Heart left ventricle (tissue), 16 donors: ENCODE measurements around the gene NMRK1. TPM values are rescaled to one million over a fixed set of nuclear protein-coding genes. Genes with fewer than 3 reads are reported as not detected.

Experiments
- ATAC-seq, 4 donors: fragments of 200-7000 bp; cut with Tn5 transposase; one replicate each; pipeline ENCODE4 v1.9.1; 2020 to 2022; ENCODE audit warnings: moderate library complexity in 4 of 4, mild to moderate bottlenecking in 3 of 4, moderate number of reproducible peaks in 1 of 4
- DNase-seq, 5 donors: peaks; one replicate each; pipeline ENCODE4 v3.0.0-alpha.2; 2020
- H3K27ac ChIP-seq, 12 donors: fragments of 200-600 bp; sonication (generic) in 4 of 12; one replicate each; pipeline versions ENCODE4 v1.5.0 to v1.8.0; 2016 to 2022; ENCODE audit warnings: mild to moderate bottlenecking in 2 of 12
- H3K27me3 ChIP-seq, 9 donors: fragments of 200-600 bp; sonication (generic) in 2 of 9; one replicate each; pipeline versions ENCODE4 v1.5.1 to v1.8.0; 2016 to 2022; ENCODE audit warnings: mild to moderate bottlenecking in 3 of 9
- H3K36me3 ChIP-seq, 9 donors: fragments of 200-600 bp; sonication (generic) in 2 of 9; one replicate each; pipeline versions ENCODE4 v1.5.0 to v1.8.0; 2018 to 2022; ENCODE audit warnings: mild to moderate bottlenecking in 2 of 9
- H3K4me1 ChIP-seq, 12 donors: fragments of 200-600 bp; sonication (generic) in 4 of 12; one replicate each; pipeline versions ENCODE4 v1.5.0 to v1.8.0; 2016 to 2022; ENCODE audit warnings: mild to moderate bottlenecking in 3 of 12
- H3K4me3 ChIP-seq, 12 donors: fragments of 200-600 bp; sonication (generic) in 4 of 12; one replicate each; pipeline versions ENCODE4 v1.5.0 to v1.8.0; 2017 to 2022; ENCODE audit warnings: mild to moderate bottlenecking in 9 of 12, moderate library complexity in 4 of 12
- H3K9me3 ChIP-seq, 12 donors: fragments of 200-600 bp; sonication (generic) in 4 of 12; one replicate each; pipeline versions ENCODE4 v1.5.0 to v1.8.0; 2016 to 2022; ENCODE audit warnings: mild to moderate bottlenecking in 1 of 12
- CTCF ChIP-seq, 12 donors: fragments of 200-600 bp; sonication (generic) in 4 of 12; IDR thresholded peaks; one replicate each; pipeline versions ENCODE4 v1.5.0 to v1.8.0; 2018 to 2022; ENCODE audit warnings: antibody characterized with exemption in 12 of 12, mild to moderate bottlenecking in 5 of 12
- POLR2A ChIP-seq, 2 donors: fragments of 450-650 bp; IDR thresholded peaks; one replicate each; pipeline ENCODE4 v1.6.1; 2017; ENCODE audit warnings: antibody characterized with exemption in 2 of 2, mild to moderate bottlenecking in 2 of 2, moderate library complexity in 2 of 2
- WGBS, 4 donors: extraction: QIAGEN DNeasy Blood & Tissue Kit in 2 of 4; methylation state at CpG; one replicate each; pipeline versions ENCODE4 v1.1.5 to v1.1.7; 2013 to 2018; 5-methylcytosine and 5-hydroxymethylcytosine counted together
- intact Hi-C, 10 donors: fragments of 100-400 bp; cut with DNase I; formaldehyde crosslinking; loops; one replicate each; pipeline versions ENCODE4 v1.11.1 to v1.14.2; 2022
- polyA plus RNA-seq, 2 donors: library from polyadenylated mRNA; stranded (reverse); fragments of 200-250 nt; gene quantifications; one replicate each; pipeline ENCODE4 v1.2.3, GENCODE V29; 2013
- total RNA-seq, 9 donors: library from RNA; depleted of rRNA in 2 of 9; stranded (reverse); fragments of >200 nt in 2 of 9; fragmentation: NEBNext Ultra II Directional in 3 of 9; extraction: Animal tissue kit (Norgen Biotek cat#: 25700) in 3 of 9; gene quantifications; one replicate each; pipeline versions ENCODE4 v1.1.0 to v1.2.4, GENCODE V29; 2016 to 2023
- donor health status: ischemic (EF 13 %, LVEDD 7.1; RV severe dilation, severe dysfunction).
- donor health status: healthy with polysubstance abuse.
- donor health status: DM: no; HTN: yes; CAD: no.
- donor health status: DM: no; HTN: no; CAD: no.
- donor health status: ischemic (EF 25% LVEDD 6.9; RV normal size, moderate dysfunction).
- donor health status: ischemic (EF 25% LVEDD 5.7; RV mildly dilated, moderate dysfunction).
- donor health status: healthy.
- donor health status: DM: yes; HTN: yes; CAD: no.
- donor health status: ischemic (EF 35%, LVEDD 5.7; RV mildly dilated, moderate dysfunction).
- donor health status: nonischemic (EF 11% LVEDD 7.7; RV severe dilation, severe dysfunction).
- donor health status: DM: yes; HTN: yes; CAD: no.
- donor health status: PGD.
- donor health status: ischemic (EF 29% LVEDD 5.4; RV normal size, mild dysfunction).
- donor health status: nonischemic (EF 23%, LVEDD 6.1; RV moderate dilation, normal function).

NMRK1 gene
- total and polyA plus RNA-seq, 11 donors, result 5.5 to 25.0 (median 11.3) TPM

- H3K4me1 ChIP-seq, result peaks cover 0 to 91% (median 22%) of the 10 kb centered on the region in 12 donors
- H3K27ac ChIP-seq, result peak overlapping the region in 6 of 12 donors; percentile 2 to 53 (median 14)
- H3K4me3 ChIP-seq, result no peak overlapping the region
- no peak for TF ChIP-seq CTCF (IDR thresholded peaks at IDR 0.05)
- no peak for TF ChIP-seq POLR2A (IDR thresholded peaks at IDR 0.05)
- DNase-seq (no peak), ATAC-seq (no peak)
- intact Hi-C loops, result no loop called here
- H3K9me3 ChIP-seq, result no peaks in the 10 kb centered on the region
- WGBS, 4 donors, result 84 to 91% (median 89%) methylated on average over 7 of the region's 7 CpGs
- no peaks in the 10 kb centered on the region for H3K36me3 ChIP-seq
- no peaks in the 10 kb centered on the region for H3K27me3 ChIP-seq
These were observed 21.4 kb upstream of the NMRK1 start for GRCh38 chr9:75109210-75109839.

- intact Hi-C loops, result no loop called here
- Histone ChIP-seq H3K27ac (peak overlapping the region in 9 of 12 donors; percentile 2 to 53 (median 18)), H3K36me3 (no peaks in the 10 kb centered on the region), H3K4me1 (peaks cover 0 to 86% (median 22%) of the 10 kb centered on the region in 12 donors), H3K9me3 (no peaks in the 10 kb centered on the region), H3K27me3 (no peaks in the 10 kb centered on the region), H3K4me3 (no peak overlapping the region)
- peak; percentile 24 to 88 (median 76) for ATAC-seq
- DNase-seq, result peak; percentile 44 to 70 (median 53)
- WGBS, 4 donors, result 40 to 61% (median 52%) methylated on average over 4 of the region's 4 CpGs
- TF ChIP-seq POLR2A (IDR thresholded peaks at IDR 0.05) (no peak), CTCF (IDR thresholded peaks at IDR 0.05) (no peak)
These were observed 20.6 kb upstream of the NMRK1 start for GRCh38 chr9:75108571-75108970.

- peak in 1 of 5 donors; percentile 39 for DNase-seq
- no peaks in the 10 kb centered on the region for H3K9me3 ChIP-seq
- no peaks in the 10 kb centered on the region for H3K27me3 ChIP-seq
- intact Hi-C loops, result no loop called here
- WGBS, 4 donors, result 67 to 77% (median 74%) methylated on average over 6 of the region's 6 CpGs
- no peak overlapping the region for H3K4me3 ChIP-seq
- peaks cover 0 to 69% (median 22%) of the 10 kb centered on the region in 12 donors for H3K4me1 ChIP-seq
- peak overlapping the region in 5 of 12 donors; percentile 1 to 53 (median 22) for H3K27ac ChIP-seq
- peaks cover 0 to 6% (median 0%) of the 10 kb centered on the region in 9 donors for H3K36me3 ChIP-seq
- peak in 2 of 4 donors; percentile 39 to 58 for ATAC-seq
- TF ChIP-seq POLR2A (IDR thresholded peaks at IDR 0.05) (no peak), CTCF (IDR thresholded peaks at IDR 0.05) (no peak)
These were observed 18.9 kb upstream of the NMRK1 start for GRCh38 chr9:75106857-75107256.

- no peak overlapping the region for H3K4me3 ChIP-seq
- peaks cover 3 to 72% (median 20%) of the 10 kb centered on the region in 12 donors for H3K4me1 ChIP-seq
- DNase-seq (no peak), ATAC-seq (no peak)
- H3K27me3 ChIP-seq, result no peaks in the 10 kb centered on the region
- peaks cover 0 to 6% (median 0%) of the 10 kb centered on the region in 9 donors for H3K36me3 ChIP-seq
- no peaks in the 10 kb centered on the region for H3K9me3 ChIP-seq
- TF ChIP-seq CTCF (IDR thresholded peaks at IDR 0.05) (no peak), POLR2A (IDR thresholded peaks at IDR 0.05) (no peak)
- intact Hi-C loops, result no loop called here
- H3K27ac ChIP-seq, result no peak overlapping the region
- WGBS, 4 donors, result 55 to 70% (median 69%) methylated on average over 2 of the region's 2 CpGs
These were observed 17.9 kb upstream of the NMRK1 start for GRCh38 chr9:75105841-75106240.
